ENCODE data around the gene SLC35G2. TPM values are rescaled to one million over a fixed set of nuclear protein-coding genes. Genes with fewer than 3 reads are reported as not detected.
A peak's percentile ranks its signal among the peaks of the same experiment; 100 is the strongest.

SLC35G2 gene
- total and polyA plus RNA-seq, 2 of the 4 experiments (the other 2 are of a cell fraction): 6.6 to 7.0 TPM

DNA sequence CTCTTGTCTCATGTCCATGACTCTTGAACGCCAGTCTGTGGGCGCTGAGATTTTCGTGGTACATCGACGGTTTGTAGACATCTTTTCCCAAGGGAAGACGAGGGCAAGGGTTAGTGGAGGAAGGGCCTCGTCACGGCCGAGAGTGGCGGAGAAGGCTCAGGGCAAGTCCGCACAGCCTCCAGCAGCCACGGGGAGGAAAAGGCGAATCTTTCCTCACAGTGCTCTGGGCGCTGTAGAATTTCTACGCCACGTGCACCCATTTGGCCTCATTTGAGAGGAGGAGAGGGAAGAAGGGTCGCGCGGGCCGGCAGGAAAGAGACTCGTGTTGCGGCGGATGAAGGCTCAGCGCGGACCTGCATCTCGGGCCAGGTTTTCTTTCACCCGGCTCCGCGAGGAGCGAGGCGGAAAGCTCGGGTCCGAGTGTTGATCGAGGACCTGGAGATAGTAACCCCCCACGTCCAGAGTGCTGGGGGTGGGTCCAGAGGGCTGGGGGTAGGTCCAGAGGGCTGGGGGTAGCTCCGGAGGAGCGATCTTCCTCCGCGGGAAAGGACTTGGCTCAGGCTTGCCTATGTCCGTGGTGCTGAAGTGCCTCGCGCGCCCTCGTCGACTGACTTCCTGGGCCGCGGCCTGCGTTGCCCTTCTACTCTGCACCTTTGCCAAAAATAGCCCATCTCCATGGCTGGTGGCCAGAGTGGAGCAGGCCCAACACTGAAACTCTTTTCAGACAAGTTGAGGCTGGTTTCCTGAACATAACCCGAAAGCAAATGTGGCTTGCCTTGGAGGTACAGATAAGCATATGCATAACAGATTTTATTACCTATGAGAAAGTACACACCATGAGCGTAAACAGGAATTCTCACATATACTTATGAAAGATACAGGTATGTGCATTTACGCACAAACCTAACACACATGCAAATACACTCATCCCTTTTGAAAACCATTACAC lies 1.1 kb downstream of the SLC35G2 start:
- POLR2A ChIA-PET (ENCODE audit: unreplicated experiment): interaction anchor here (0.5 kb wide), 1 partner anchor 33 kb away, joined by 3 read pairs; no protein-coding TSS in a partner anchor
- BruUV-seq (replicated peaks): TSS peak; percentile 12
- peak overlapping the region; percentile 66 for H3K4ac ChIP-seq (ENCODE audit: low read depth, low read length)
- peaks cover 4% of the 10 kb centered on the region for H3K4me1 ChIP-seq (ENCODE audit: control insufficient read depth, insufficient read depth, low read length)
- CTCF ChIA-PET: interaction anchor here (1.2 kb wide), 1 partner anchor 68 kb away, joined by 4 read pairs; no protein-coding TSS in a partner anchor
- no peaks in the 10 kb centered on the region for H3K9me3 ChIP-seq (ENCODE audit: control insufficient read depth, insufficient read depth, low read length)
- 0 out of 2 replicates have a peak overlapping the region, but pooled peaks have one; percentile 54 for H2BK120ac ChIP-seq (ENCODE audit: low read depth, low read length)
- peak overlapping the region; percentile 60 for H4K91ac ChIP-seq (ENCODE audit: insufficient read depth, low read depth, low read length)
- H3K79me1 ChIP-seq (ENCODE audit: low read depth in 1 of 2, low read length in 2 of 2): peaks cover 8 to 23% of the 10 kb centered on the region in 2 experiments
- H3K4me3 ChIP-seq (ENCODE audit: insufficient read depth, low read depth, low read length): peak overlapping the region; percentile 48
- H3K14ac ChIP-seq (replicated peaks; ENCODE audit: low read depth, low read length): peak overlapping the region; percentile 77
- peak overlapping the region; percentile 36 for H3K27ac ChIP-seq (ENCODE audit: insufficient read depth, low read length)
- WGBS, 2 experiments (ENCODE audit: extremely low coverage in 2 of 2, insufficient read length in 1 of 2): 3% methylated on average over 24 of the region's 51 CpGs; no CpG with 5 or more reads in 1 of the 2 experiments
- DNase-seq (peak; percentile 69), ATAC-seq (ENCODE audit: low read depth) (peak; percentile 55)
- H3K18ac ChIP-seq (ENCODE audit: low read depth, low read length): peak overlapping the region; percentile 30; the same call in 1 of the 2 replicates
- H3K27me3 ChIP-seq (ENCODE audit: control insufficient read depth, insufficient read depth, low read length): no peaks in the 10 kb centered on the region
- peak overlapping the region; percentile 87; the same call in 1 of the 2 replicates for H3K23ac ChIP-seq (ENCODE audit: low read depth, low read length)
- peak overlapping the region; percentile 95 for H2AFZ ChIP-seq (replicated peaks; ENCODE audit: low read length, poor library complexity)
- peak overlapping the region; percentile 14 for H3K9ac ChIP-seq (ENCODE audit: low read depth, low read length)
- H3K56ac ChIP-seq (ENCODE audit: extremely low read depth, insufficient read depth, low read length): 0 out of 2 replicates have a peak overlapping the region, but pooled peaks have one; percentile 40
- peak overlapping the region; percentile 57; the same call in 1 of the 2 replicates for H2BK20ac ChIP-seq (ENCODE audit: low read depth, low read length)
- peak overlapping the region; percentile 33; the same call in 1 of the 2 replicates for H2AK5ac ChIP-seq (ENCODE audit: low read depth, low read length)
- H2BK5ac ChIP-seq (ENCODE audit: low read depth, low read length, poor library complexity, severe bottlenecking): peak overlapping the region; percentile 42
- no peaks in the 10 kb centered on the region for H3K36me3 ChIP-seq (ENCODE audit: control insufficient read depth, insufficient read depth, low read length)
- dilution Hi-C loops (cut with HindIII; ENCODE audit: low sequenced_read_pairs, unreplicated experiment) (no loop called here), in situ Hi-C loops (cut with MboI; ENCODE audit: low sequenced_read_pairs) (no loop called here), intact Hi-C loops (cut with micrococcal nuclease) (loop anchor here (1.0 to 2.0 kb wide), 3 partner anchors 33 to 194 kb away; partner anchors contain the start of gene STAG1)
- peak overlapping the region; percentile 93 for H3K4me2 ChIP-seq (ENCODE audit: low read depth, low read length)
- H2AK9ac ChIP-seq (replicated peaks; ENCODE audit: low read depth, low read length, poor library complexity): peak overlapping the region; percentile 81
- H4K5ac ChIP-seq (ENCODE audit: low read depth, low read length): no peak overlapping the region
- peaks cover 11% of the 10 kb centered on the region for H4K20me1 ChIP-seq (ENCODE audit: insufficient read depth, low read length)
- peak overlapping the region in 1 of 2 experiments; percentile 79; a peak in 1 of 4 replicates for H4K8ac ChIP-seq (ENCODE audit: low read depth in 2 of 2, low read length in 2 of 2)
- H2BK15ac ChIP-seq (ENCODE audit: low read depth, low read length): no peak overlapping the region
- 0 out of 2 replicates have a peak, but pooled peaks cover 10% of the 10 kb centered on the region for H3K9me1 ChIP-seq (ENCODE audit: insufficient read depth, low read length)
- TF ChIP-seq, protein P1, sequence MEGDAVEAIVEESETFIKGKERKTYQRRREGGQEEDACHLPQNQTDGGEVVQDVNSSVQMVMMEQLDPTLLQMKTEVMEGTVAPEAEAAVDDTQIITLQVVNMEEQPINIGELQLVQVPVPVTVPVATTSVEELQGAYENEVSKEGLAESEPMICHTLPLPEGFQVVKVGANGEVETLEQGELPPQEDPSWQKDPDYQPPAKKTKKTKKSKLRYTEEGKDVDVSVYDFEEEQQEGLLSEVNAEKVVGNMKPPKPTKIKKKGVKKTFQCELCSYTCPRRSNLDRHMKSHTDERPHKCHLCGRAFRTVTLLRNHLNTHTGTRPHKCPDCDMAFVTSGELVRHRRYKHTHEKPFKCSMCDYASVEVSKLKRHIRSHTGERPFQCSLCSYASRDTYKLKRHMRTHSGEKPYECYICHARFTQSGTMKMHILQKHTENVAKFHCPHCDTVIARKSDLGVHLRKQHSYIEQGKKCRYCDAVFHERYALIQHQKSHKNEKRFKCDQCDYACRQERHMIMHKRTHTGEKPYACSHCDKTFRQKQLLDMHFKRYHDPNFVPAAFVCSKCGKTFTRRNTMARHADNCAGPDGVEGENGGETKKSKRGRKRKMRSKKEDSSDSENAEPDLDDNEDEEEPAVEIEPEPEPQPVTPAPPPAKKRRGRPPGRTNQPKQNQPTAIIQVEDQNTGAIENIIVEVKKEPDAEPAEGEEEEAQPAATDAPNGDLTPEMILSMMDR (conservative IDR thresholded peaks at IDR 0.05; ENCODE audit: low read depth, low read length): no peak
- TF ChIP-seq POLR2A (IDR thresholded peaks at IDR 0.05; ENCODE audit: low read depth, low read length): no peak
- no peak for TF ChIP-seq CEBPB (IDR thresholded peaks at IDR 0.05; ENCODE audit: low read depth, low read length)
- peak; percentile 1; the same call in 1 of the 2 replicates for TF ChIP-seq RAD21 (IDR thresholded peaks at IDR 0.05; ENCODE audit: low read length)
- peak; percentile 55; the same call in 1 of the 2 replicates for TF ChIP-seq MXI1 (IDR thresholded peaks at IDR 0.05; ENCODE audit: borderline replicate concordance, low read depth, low read length)
- TF ChIP-seq MAFK (IDR thresholded peaks at IDR 0.05; ENCODE audit: low read depth, low read length): no peak
- TF ChIP-seq SMC3 (IDR thresholded peaks at IDR 0.05; ENCODE audit: low read depth, low read length): no peak
- no peak for TF ChIP-seq MAZ (IDR thresholded peaks at IDR 0.05; ENCODE audit: borderline replicate concordance, low read depth, low read length)
- TF ChIP-seq RFX5 (IDR thresholded peaks at IDR 0.05; ENCODE audit: low read depth, low read length): no peak
- no peak for TF ChIP-seq BHLHE40 (IDR thresholded peaks at IDR 0.05; ENCODE audit: low read depth, low read length)
- no peak for TF ChIP-seq FOS (IDR thresholded peaks at IDR 0.05; ENCODE audit: low read depth, low read length)
- TF ChIP-seq, protein P2, sequence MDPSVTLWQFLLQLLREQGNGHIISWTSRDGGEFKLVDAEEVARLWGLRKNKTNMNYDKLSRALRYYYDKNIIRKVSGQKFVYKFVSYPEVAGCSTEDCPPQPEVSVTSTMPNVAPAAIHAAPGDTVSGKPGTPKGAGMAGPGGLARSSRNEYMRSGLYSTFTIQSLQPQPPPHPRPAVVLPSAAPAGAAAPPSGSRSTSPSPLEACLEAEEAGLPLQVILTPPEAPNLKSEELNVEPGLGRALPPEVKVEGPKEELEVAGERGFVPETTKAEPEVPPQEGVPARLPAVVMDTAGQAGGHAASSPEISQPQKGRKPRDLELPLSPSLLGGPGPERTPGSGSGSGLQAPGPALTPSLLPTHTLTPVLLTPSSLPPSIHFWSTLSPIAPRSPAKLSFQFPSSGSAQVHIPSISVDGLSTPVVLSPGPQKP (IDR thresholded peaks at IDR 0.05; ENCODE audit: borderline replicate concordance, low read depth, low read length): no peak
- TF ChIP-seq NFE2L2 (IDR thresholded peaks at IDR 0.05; ENCODE audit: low read depth, low read length): no peak
- TF ChIP-seq RCOR1 (IDR thresholded peaks at IDR 0.05; ENCODE audit: insufficient replicate concordance, low read length): peak; percentile 51

All from IMR-90 (cell line).